GM15510 (cell line): Measurements from ENCODE around the gene OR9K2.

Experiments used
- POLR2A ChIP-seq: IDR thresholded peaks from 3 replicates; pipeline ENCODE4 v1.6.1; 2011; ENCODE audit warnings: borderline replicate concordance; ENCODE audit not compliant: insufficient read length; ENCODE audit errors: extremely low read depth

OR9K2 gene, protein sequence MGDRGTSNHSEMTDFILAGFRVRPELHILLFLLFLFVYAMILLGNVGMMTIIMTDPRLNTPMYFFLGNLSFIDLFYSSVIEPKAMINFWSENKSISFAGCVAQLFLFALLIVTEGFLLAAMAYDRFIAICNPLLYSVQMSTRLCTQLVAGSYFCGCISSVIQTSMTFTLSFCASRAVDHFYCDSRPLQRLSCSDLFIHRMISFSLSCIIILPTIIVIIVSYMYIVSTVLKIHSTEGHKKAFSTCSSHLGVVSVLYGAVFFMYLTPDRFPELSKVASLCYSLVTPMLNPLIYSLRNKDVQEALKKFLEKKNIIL

GRCh38 chr12:55126106-55126505 lies at the start of gene OR9K2:
Gene OR9K2 (plus strand): TSS chr12:55126406. CDS start chr12:55129835, 3,429 bp downstream.
- TF ChIP-seq POLR2A: no peak

- TF ChIP-seq POLR2A: no peak
Measured at GRCh38 chr12:55092579-55092978, 33.6 kb upstream of the OR9K2 start.

- TF ChIP-seq POLR2A: no peak
Measured at GRCh38 chr12:55112378-55112875, 13.8 kb upstream of the OR9K2 start.

DNA sequence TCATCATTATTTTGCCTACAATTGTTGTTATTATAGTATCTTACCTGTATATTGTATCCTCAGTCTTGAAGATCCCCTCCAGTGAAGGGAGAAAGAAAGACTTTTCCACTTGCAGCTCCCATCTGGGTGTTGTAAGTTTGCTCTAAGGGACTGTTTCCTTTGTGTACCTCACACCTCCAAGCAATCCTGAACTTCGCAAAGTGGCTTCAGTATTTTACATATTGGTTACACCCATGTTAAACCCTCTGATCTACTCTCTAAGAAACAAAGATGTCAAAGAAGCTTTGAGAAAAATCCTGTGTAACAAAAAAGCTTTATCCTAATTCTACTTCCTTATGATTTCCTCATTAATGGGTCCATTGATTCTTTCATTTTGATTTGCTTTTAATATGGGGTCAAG lies 10.1 kb upstream of the OR9K2 start:
- no peak for TF ChIP-seq POLR2A

- no peak for TF ChIP-seq POLR2A
Measured at GRCh38 chr12:55132816-55133215, 6.6 kb downstream of the OR9K2 start.

GRCh38 chr12:55142669-55143565 lies 16.7 kb downstream of the OR9K2 start:
- TF ChIP-seq POLR2A: no peak

GRCh38 chr12:55143566-55143870 lies 17.3 kb downstream of the OR9K2 start:
- no peak for TF ChIP-seq POLR2A

- TF ChIP-seq POLR2A: no peak
Measured at GRCh38 chr12:55171445-55171844, 45.2 kb downstream of the OR9K2 start.

DNA sequence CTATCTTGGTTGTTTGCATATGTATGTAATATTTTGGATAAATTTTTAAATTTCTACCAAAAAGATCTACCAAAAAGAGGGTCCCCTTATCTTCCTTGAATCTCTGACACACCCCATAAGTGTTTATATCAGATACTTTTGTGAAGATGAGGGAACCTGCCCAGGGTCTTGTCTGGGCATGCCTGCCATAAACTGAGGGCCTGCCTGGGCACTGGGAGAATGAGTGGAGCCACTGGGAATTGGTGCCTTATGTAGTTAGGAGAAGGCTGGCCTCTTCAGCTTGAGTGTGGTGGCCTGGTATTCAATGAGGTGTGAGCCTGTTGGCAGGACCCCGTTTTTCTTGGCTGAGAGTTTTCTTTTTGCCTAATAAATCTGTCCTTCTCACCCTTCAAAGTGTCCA lies 46.5 kb downstream of the OR9K2 start:
- TF ChIP-seq POLR2A: no peak

DNA sequence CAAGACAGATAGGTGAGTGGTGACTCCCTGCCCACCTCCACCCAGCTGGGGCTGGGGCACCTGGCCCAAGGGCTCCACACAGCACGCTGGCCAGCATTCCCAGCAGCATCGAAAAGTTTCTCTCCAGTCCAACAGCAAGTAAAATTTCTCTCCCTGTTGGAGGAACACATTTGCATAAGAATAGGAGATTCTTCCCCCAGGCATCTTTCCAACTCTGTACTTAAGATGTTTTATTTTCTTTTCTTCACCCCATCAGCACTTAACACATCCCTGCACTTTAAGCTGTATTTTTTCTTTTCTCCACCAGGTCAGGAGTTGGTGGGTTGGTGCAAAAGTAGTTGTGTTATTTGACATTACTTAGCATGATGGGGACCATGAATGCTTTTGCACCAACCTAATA lies 47.2 kb downstream of the OR9K2 start:
- TF ChIP-seq POLR2A: no peak
